Upper lobe of left lung (tissue), 6 donors: ENCODE data around the gene MIA2. TPM values are rescaled to one million over a fixed set of nuclear protein-coding genes. Genes with fewer than 3 reads are reported as not detected.

Source experiments
- ATAC-seq, 2 donors: fragments of 200-7000 bp; cut with Tn5 transposase; one replicate each; pipeline ENCODE4 v1.9.1; 2022; ENCODE audit warnings: mild to moderate bottlenecking in 2 of 2, moderate library complexity in 2 of 2; ENCODE audit not compliant: low FRiP score in 2 of 2
- DNase-seq, 2 donors: peaks; one replicate each; pipeline ENCODE4 v3.0.0-alpha.2; 2019 to 2020
- H3K27ac ChIP-seq, 4 donors: fragments of 200-600 bp; sonication (generic); one replicate each; pipeline ENCODE4 v1.5.1; 2016 to 2019
- H3K27me3 ChIP-seq, 4 donors: fragments of 200-600 bp; sonication (generic); one replicate each; pipeline ENCODE4 v1.5.1; 2017 to 2019
- H3K36me3 ChIP-seq, 4 donors: fragments of 200-600 bp; sonication (generic); one replicate each; pipeline ENCODE4 v1.5.1; 2016 to 2019
- H3K4me1 ChIP-seq, 4 donors: fragments of 200-600 bp; sonication (generic); one replicate each; pipeline ENCODE4 v1.5.1; 2018 to 2019
- H3K4me3 ChIP-seq, 4 donors: fragments of 200-600 bp; sonication (generic); one replicate each; pipeline ENCODE4 v1.5.1; 2017 to 2019; ENCODE audit warnings: mild to moderate bottlenecking in 2 of 4, moderate library complexity in 1 of 4
- H3K9me3 ChIP-seq, 4 donors: fragments of 200-600 bp; sonication (generic); one replicate each; pipeline ENCODE4 v1.5.1; 2018 to 2019
- EP300 ChIP-seq, 4 donors: sonication (generic); formaldehyde crosslinking; IDR thresholded peaks; one replicate each; pipeline ENCODE4 v1.5.1; 2017; ENCODE audit warnings: antibody characterized with exemption in 4 of 4, control low read depth in 2 of 4
- POLR2A ChIP-seq, 4 donors: fragments of 450-650 bp; IDR thresholded peaks; one replicate each; pipeline ENCODE4 v1.5.1; 2016 to 2017; ENCODE audit warnings: antibody characterized with exemption in 4 of 4, mild to moderate bottlenecking in 2 of 4
- POLR2AphosphoS5 ChIP-seq, 2 donors: sonication (generic); formaldehyde crosslinking; IDR thresholded peaks; one replicate each; pipeline ENCODE4 v1.5.1; 2017; ENCODE audit warnings: antibody characterized with exemption in 2 of 2
- WGBS, 2 donors: methylation state at CpG; one replicate each; pipeline ENCODE4 v1.1.5; 2017 to 2018; 5-methylcytosine and 5-hydroxymethylcytosine counted together
- total RNA-seq, 6 donors: library from RNA; depleted of rRNA in 4 of 6; stranded (reverse); fragments of >200 nt in 4 of 6; gene quantifications; one replicate each; pipeline versions ENCODE4 v1.1.0 to v1.2.1, GENCODE V29; 2016 to 2021
- TF ChIP-seq, protein P1 (sequence below), 6 experiments: fragments of 450-650 bp in 4 of 6; fragments of 200-600 bp in 2 of 6; sonication (generic) in 2 of 6; IDR thresholded peaks; one replicate each; pipeline ENCODE4 v1.5.1; 2016 to 2019; ENCODE audit warnings: antibody characterized with exemption in 6 of 6
- donor health status: DM: no; HTN: no; CAD: no; lungs with moderate emphysema.
- donor health status: DM: no; HTN: yes; CAD: no; lungs with severe emphysema.

The MIA2 gene
- total RNA-seq, 6 donors from 2014 or later = 13.0 to 56.8 (median 25.4) TPM

DNA sequence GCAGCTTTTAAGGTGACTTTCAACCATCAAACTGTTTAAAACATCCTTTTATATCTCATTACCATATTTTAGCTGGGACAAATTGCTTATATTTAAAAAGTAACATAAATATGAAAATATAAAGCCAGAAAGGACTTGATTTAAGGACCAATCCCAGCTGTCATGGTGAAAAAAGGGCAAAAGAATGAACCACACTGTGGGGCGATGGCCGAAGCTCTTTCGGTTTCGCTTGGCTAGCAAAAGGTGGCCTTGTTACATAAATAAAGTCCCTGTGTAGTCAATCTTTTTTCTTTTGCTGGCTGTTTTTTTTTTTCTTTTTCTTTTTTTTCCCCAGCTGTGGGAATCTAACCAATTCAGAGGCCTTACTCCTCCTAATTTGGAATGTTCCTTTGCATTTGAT, 147.7 kb downstream of the MIA2 start:
- Histone ChIP-seq H3K9me3 (no peaks in the 10 kb centered on the region), H3K36me3 (no peaks in the 10 kb centered on the region), H3K27me3 (no peaks in the 10 kb centered on the region), H3K27ac (no peak overlapping the region), H3K4me3 (no peak overlapping the region), H3K4me1 (no peaks in the 10 kb centered on the region)
- WGBS, 2 donors = 95 to 98% methylated on average over 4 of the region's 4 CpGs
- DNase-seq (no peak), ATAC-seq (no peak)
- TF ChIP-seq POLR2AphosphoS5 (IDR thresholded peaks at IDR 0.05) (no peak), EP300 (IDR thresholded peaks at IDR 0.05) (no peak), POLR2A (IDR thresholded peaks at IDR 0.05) (no peak)
- TF ChIP-seq, protein P1, sequence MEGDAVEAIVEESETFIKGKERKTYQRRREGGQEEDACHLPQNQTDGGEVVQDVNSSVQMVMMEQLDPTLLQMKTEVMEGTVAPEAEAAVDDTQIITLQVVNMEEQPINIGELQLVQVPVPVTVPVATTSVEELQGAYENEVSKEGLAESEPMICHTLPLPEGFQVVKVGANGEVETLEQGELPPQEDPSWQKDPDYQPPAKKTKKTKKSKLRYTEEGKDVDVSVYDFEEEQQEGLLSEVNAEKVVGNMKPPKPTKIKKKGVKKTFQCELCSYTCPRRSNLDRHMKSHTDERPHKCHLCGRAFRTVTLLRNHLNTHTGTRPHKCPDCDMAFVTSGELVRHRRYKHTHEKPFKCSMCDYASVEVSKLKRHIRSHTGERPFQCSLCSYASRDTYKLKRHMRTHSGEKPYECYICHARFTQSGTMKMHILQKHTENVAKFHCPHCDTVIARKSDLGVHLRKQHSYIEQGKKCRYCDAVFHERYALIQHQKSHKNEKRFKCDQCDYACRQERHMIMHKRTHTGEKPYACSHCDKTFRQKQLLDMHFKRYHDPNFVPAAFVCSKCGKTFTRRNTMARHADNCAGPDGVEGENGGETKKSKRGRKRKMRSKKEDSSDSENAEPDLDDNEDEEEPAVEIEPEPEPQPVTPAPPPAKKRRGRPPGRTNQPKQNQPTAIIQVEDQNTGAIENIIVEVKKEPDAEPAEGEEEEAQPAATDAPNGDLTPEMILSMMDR (IDR thresholded peaks at IDR 0.05) = no peak

DNA sequence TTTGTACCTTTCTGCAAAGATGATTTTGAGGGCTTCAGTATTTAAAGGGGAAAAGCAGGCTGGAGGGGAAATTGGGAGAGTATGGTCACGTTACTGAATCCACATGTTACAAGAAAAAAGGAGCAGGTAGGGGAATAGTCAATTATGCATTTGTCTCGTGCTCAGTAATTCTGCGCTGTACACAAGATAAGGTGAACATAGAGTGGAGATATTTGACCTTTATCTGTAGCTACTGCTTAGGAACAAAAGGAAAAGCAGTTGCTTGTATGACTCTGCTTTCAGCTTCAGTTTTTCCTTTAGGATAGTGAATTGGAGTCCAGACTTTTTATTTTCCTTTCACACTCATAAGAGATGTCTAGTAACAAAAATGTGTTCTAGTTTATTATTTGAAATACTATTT, 148.7 kb downstream of the MIA2 start:
- Histone ChIP-seq H3K27me3 (no peaks in the 10 kb centered on the region), H3K36me3 (no peaks in the 10 kb centered on the region), H3K4me1 (no peaks in the 10 kb centered on the region), H3K4me3 (no peak overlapping the region), H3K27ac (no peak overlapping the region), H3K9me3 (no peaks in the 10 kb centered on the region)
- DNase-seq = no peak
- WGBS, 2 donors = 90 to 94% methylated on average over 3 of the region's 3 CpGs
- TF ChIP-seq POLR2A (IDR thresholded peaks at IDR 0.05) (no peak), POLR2AphosphoS5 (IDR thresholded peaks at IDR 0.05) (no peak), EP300 (IDR thresholded peaks at IDR 0.05) (no peak)
- TF ChIP-seq, protein P1 (IDR thresholded peaks at IDR 0.05) = no peak
- no peak for ATAC-seq

- TF ChIP-seq POLR2A (IDR thresholded peaks at IDR 0.05) = no peak
These were observed 149.4 kb downstream of the MIA2 start for GRCh38 chr14:39383026-39383660.

DNA sequence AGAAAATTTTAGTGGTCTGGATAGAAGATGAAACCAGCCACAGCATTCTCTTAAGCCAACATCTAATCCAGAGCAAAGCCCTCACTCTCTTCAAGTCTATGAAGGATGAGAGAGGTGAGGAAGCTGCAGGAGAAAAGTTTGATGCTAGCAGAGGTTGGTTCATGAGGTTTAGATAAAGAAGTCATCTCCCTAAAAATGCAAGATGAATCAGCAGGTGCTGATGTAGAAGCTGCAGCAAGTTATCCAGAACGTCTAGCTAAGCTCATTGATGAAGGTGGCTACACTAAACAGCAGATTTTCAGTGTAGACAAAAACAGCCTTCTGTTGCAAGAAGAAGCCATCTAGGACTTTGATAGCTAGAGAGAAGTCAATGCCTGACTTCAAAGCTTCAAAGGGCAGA, 150.0 kb downstream of the MIA2 start:
- Histone ChIP-seq H3K27me3 (no peaks in the 10 kb centered on the region), H3K4me3 (no peak overlapping the region), H3K36me3 (peaks cover 0 to 4% (median 0%) of the 10 kb centered on the region in 4 donors), H3K4me1 (no peaks in the 10 kb centered on the region), H3K9me3 (no peaks in the 10 kb centered on the region), H3K27ac (no peak overlapping the region)
- TF ChIP-seq EP300 (IDR thresholded peaks at IDR 0.05) (no peak), POLR2A (IDR thresholded peaks at IDR 0.05) (no peak), POLR2AphosphoS5 (IDR thresholded peaks at IDR 0.05) (no peak)
- TF ChIP-seq, protein P1 (IDR thresholded peaks at IDR 0.05) = no peak
- WGBS, 2 donors = 88 to 92% methylated on average over 1 of the region's 1 CpG
- DNase-seq (no peak), ATAC-seq (no peak)

More at GRCh38 chr14:39383026-39383660, 149.4 kb downstream of the MIA2 start:
- Histone ChIP-seq H3K27ac (no peak overlapping the region), H3K9me3 (no peaks in the 10 kb centered on the region), H3K36me3 (no peaks in the 10 kb centered on the region), H3K4me1 (no peaks in the 10 kb centered on the region), H3K4me3 (no peak overlapping the region), H3K27me3 (no peaks in the 10 kb centered on the region)
- 74 to 80% methylated on average over 1 of the region's 1 CpG for WGBS, 2 donors
- ATAC-seq (no peak), DNase-seq (no peak)

DNA sequence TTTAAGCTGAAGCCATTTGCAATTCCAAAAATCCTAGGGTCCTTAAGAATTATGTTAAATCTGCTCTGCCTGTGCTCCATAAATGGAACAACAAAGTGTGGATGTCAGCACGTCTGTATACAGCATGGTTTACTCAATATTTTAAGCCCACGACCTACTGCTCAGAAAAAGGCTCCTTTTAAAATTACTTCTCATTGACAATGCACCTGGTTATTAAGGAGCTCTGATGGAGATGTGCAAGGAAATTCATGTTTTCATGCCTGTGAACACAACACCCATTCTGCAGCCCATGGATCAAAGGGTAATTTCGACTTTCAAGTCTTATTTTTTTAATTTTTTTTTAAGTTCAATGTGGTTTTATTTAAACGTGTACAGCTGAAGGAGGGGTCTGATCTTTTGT, 150.5 kb downstream of the MIA2 start:
- ATAC-seq = no peak

More for the DNA sequence above, 150.5 kb downstream of the MIA2 start:
- Histone ChIP-seq H3K4me3 (no peak overlapping the region), H3K27me3 (no peaks in the 10 kb centered on the region), H3K27ac (no peak overlapping the region), H3K9me3 (no peaks in the 10 kb centered on the region), H3K4me1 (no peaks in the 10 kb centered on the region), H3K36me3 (peaks cover 0 to 5% (median 0%) of the 10 kb centered on the region in 4 donors)
- TF ChIP-seq, protein P1 (IDR thresholded peaks at IDR 0.05) = no peak
- TF ChIP-seq POLR2AphosphoS5 (IDR thresholded peaks at IDR 0.05) (no peak), POLR2A (IDR thresholded peaks at IDR 0.05) (no peak), EP300 (IDR thresholded peaks at IDR 0.05) (no peak)
- no peak for DNase-seq
- 89 to 90% methylated on average over 4 of the region's 4 CpGs for WGBS, 2 donors
